Measurements from ENCODE around the gene TCTN3. TPM values are rescaled to one million over a fixed set of nuclear protein-coding genes. Genes with fewer than 3 reads are reported as not detected.

Gene TCTN3
- total and polyA plus RNA-seq, 2 of the 13 experiments (the other 11 are each of a cell fraction or from before 2014, with no cell fraction given), result 53.3 to 60.0 TPM

- no peak for TF ChIP-seq MLX (CRISPR knock-in tag; IDR thresholded peaks at IDR 0.05)
- 0 out of 2 replicates have a peak, but pooled peaks have one; percentile 48 for TF ChIP-seq ZNF546 (CRISPR knock-in tag; conservative IDR thresholded peaks at IDR 0.05)
- TF ChIP-seq ZNF430 (CRISPR knock-in tag; IDR thresholded peaks at IDR 0.05), result peak; percentile 69; the same call in 1 of the 2 replicates
- TF ChIP-seq HDAC1 (CRISPR knock-in tag; IDR thresholded peaks at IDR 0.05), result peak; percentile 62
- no peak for TF ChIP-seq ZBTB39 (CRISPR knock-in tag; IDR thresholded peaks at IDR 0.05)
- peak; percentile 97 for TF ChIP-seq ZNF687 (CRISPR knock-in tag; IDR thresholded peaks at IDR 0.05)
- peak; percentile 71 for TF ChIP-seq ZNF547 (CRISPR knock-in tag; IDR thresholded peaks at IDR 0.05)
- peak; percentile 45; the same call in 1 of the 2 replicates for TF ChIP-seq TARDBP (CRISPR knock-in tag; IDR thresholded peaks at IDR 0.05)
- TF ChIP-seq THYN1 (CRISPR knock-in tag; IDR thresholded peaks at IDR 0.05; ENCODE audit: borderline replicate concordance, low read depth), result no peak
- no peak for TF ChIP-seq HHEX (CRISPR knock-in tag; IDR thresholded peaks at IDR 0.05)
- TF ChIP-seq ZNF816 (CRISPR knock-in tag; IDR thresholded peaks at IDR 0.05; ENCODE audit: borderline replicate concordance), result no peak; the same call in 1 of the 2 replicates
- TF ChIP-seq EED (CRISPR knock-in tag; IDR thresholded peaks at IDR 0.05), result no peak
- peak; percentile 45; the same call in 1 of the 2 replicates for TF ChIP-seq TFE3 (CRISPR knock-in tag; IDR thresholded peaks at IDR 0.05)
- TF ChIP-seq ZNF770 (CRISPR knock-in tag; IDR thresholded peaks at IDR 0.05), result 0 out of 2 replicates have a peak, but pooled peaks have one; percentile 4
Measured at GRCh38 chr10:95656291-95657164, 37.2 kb downstream of the TCTN3 start, which contains the start of gene ALDH18A1 (continued).

Data from HepG2 (cell line).